MM.1S (cell line): ENCODE data around the gene GSKIP.
"Not testable (repeated sequence)": the region's sequence is repeated elsewhere in the genome, so short reads cannot be mapped to it uniquely, and the experiment has no call there.

Source experiments
- DNase-seq: peaks from one replicate; pipeline ENCODE4 v3.0.0-alpha.2; 2015
- H2AFZ ChIP-seq: fragments of 300-600 bp; sonication (generic); 2 replicates; pipeline ENCODE4 v1.6.0; 2016; ENCODE audit warnings: antibody characterized with exemption, low read length
- H3F3A ChIP-seq: fragments of 300-600 bp; sonication (generic); 2 replicates; pipeline ENCODE4 v1.6.1; 2016; ENCODE audit warnings: mild to moderate bottlenecking, antibody characterized with exemption, low read length, moderate library complexity, mixed read lengths; ENCODE audit not compliant: insufficient read depth
- H3K27ac ChIP-seq: fragments of 300-600 bp; sonication (generic); 2 replicates; pipeline ENCODE4 v1.5.1; 2016; ENCODE audit warnings: mild to moderate bottlenecking, low read length
- H3K27me3 ChIP-seq: fragments of 300-600 bp; sonication (generic); replicated peaks from 2 replicates; pipeline ENCODE4 v1.6.0; 2016; ENCODE audit warnings: low read length; ENCODE audit not compliant: insufficient read depth
- H3K36me3 ChIP-seq: fragments of 300-600 bp; sonication (generic); replicated peaks from 2 replicates; pipeline ENCODE4 v1.6.1; 2016; ENCODE audit warnings: mild to moderate bottlenecking, low read length, mixed read lengths; ENCODE audit not compliant: insufficient read depth
- H3K4me1 ChIP-seq: fragments of 300-600 bp; sonication (generic); 2 replicates; pipeline ENCODE4 v1.6.1; 2016; ENCODE audit warnings: low read length, mixed read lengths
- H3K4me2 ChIP-seq: fragments of 300-600 bp; sonication (generic); 2 replicates; pipeline ENCODE4 v1.6.0; 2016; ENCODE audit warnings: low read depth, low read length
- H3K4me3 ChIP-seq: fragments of 300-600 bp; sonication (generic); 2 replicates; pipeline ENCODE4 v1.5.1; 2016; ENCODE audit warnings: low read length, mixed read lengths
- H3K79me2 ChIP-seq: fragments of 300-600 bp; sonication (generic); 2 replicates; pipeline ENCODE4 v1.6.1; 2016; ENCODE audit warnings: mixed run types, low read length, mixed read lengths
- H3K9ac ChIP-seq: fragments of 300-600 bp; sonication (generic); 2 replicates; pipeline ENCODE4 v1.6.1; 2016; ENCODE audit warnings: low read length, mixed read lengths
- H3K9me2 ChIP-seq: fragments of 300-600 bp; sonication (generic); replicated peaks from 2 replicates; pipeline ENCODE4 v1.6.1; 2016; ENCODE audit warnings: mild to moderate bottlenecking, low read length, mixed read lengths; ENCODE audit not compliant: insufficient read depth
- H3K9me3 ChIP-seq: fragments of 300-600 bp; sonication (generic); replicated peaks from 2 replicates; pipeline ENCODE4 v1.6.1; 2016; ENCODE audit warnings: mild to moderate bottlenecking, low read length, mixed read lengths; ENCODE audit not compliant: insufficient read depth
- H4K20me1 ChIP-seq: fragments of 300-600 bp; sonication (generic); 2 replicates; pipeline ENCODE4 v1.6.1; 2016; ENCODE audit warnings: mild to moderate bottlenecking, low read length, moderate library complexity, mixed read lengths; ENCODE audit not compliant: insufficient read depth
- CTCF ChIP-seq: fragments of 300-600 bp; sonication (generic); IDR thresholded peaks from 2 replicates; pipeline ENCODE4 v1.5.1; 2016; ENCODE audit warnings: antibody characterized with exemption, low read length, mixed read lengths
- EZH2 ChIP-seq: fragments of 300-600 bp; sonication (generic); optimal IDR thresholded peaks from 2 replicates; pipeline ENCODE3; 2017; ENCODE audit warnings: low read depth, mild to moderate bottlenecking, antibody characterized with exemption, low read length, mixed read lengths
- EZH2phosphoT487 ChIP-seq: fragments of 300-600 bp; sonication (generic); IDR thresholded peaks from 2 replicates; pipeline ENCODE4 v1.6.1; 2018; ENCODE audit warnings: antibody characterized with exemption, low read length

GSKIP gene

DNA sequence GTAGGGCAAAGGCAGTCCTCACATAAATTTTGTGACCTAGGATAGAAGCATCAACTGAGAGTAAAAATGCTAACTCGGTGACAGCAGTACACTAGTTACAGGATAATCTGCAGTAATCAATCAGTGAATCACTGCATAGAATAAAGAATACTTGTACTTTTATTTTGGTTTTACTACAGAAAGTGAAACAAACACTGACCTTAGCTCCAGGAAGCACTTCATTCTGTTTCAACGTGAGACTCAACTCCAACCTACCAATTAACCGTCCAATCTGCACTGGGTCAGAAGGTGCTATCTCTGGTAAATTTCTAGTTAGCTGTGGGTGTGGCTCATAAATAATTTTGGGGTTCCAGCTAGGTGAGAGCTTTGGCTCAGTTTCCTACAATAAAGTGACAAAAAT, 22.0 kb upstream of the GSKIP start:
- Histone ChIP-seq H4K20me1 (no peaks in the 10 kb centered on the region), H3K36me3 (no peaks in the 10 kb centered on the region), H3F3A (no peaks in the 10 kb centered on the region), H3K9me3 (no peaks in the 10 kb centered on the region), H3K4me3 (no peak overlapping the region), H3K27me3 (no peaks in the 10 kb centered on the region), H3K79me2 (no peaks in the 10 kb centered on the region), H2AFZ (no peak overlapping the region), H3K9me2 (no peaks in the 10 kb centered on the region), H3K9ac (no peak overlapping the region), H3K4me1 (no peaks in the 10 kb centered on the region), H3K27ac (no peak overlapping the region), H3K4me2 (no peak overlapping the region)
- DNase-seq = no peak
- TF ChIP-seq CTCF (no peak), EZH2phosphoT487 (no peak), EZH2 (no peak)

DNA sequence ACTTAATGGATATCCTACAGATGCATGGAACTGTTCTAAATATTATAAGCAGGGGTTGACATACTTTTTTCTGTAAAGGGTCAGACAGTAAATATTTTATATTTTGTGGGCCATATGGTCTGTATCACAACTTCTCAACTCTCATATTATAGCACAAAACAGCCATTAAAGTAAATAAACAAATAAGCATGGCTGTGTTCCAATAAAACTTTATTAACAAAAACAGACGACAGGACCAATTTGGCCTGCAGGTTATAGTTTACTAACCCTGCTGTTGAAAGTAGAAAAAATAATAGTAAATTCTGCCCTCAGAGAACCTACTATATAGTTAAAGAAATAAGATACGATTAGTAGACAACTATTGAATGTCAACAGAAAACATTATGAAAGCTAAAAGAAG, 17.7 kb upstream of the GSKIP start:
- Histone ChIP-seq H3K4me1 (no peaks in the 10 kb centered on the region), H3K9me3 (no peaks in the 10 kb centered on the region), H3K4me2 (no peak overlapping the region), H3K27ac (no peak overlapping the region), H4K20me1 (no peaks in the 10 kb centered on the region), H3K36me3 (no peaks in the 10 kb centered on the region), H3K79me2 (no peaks in the 10 kb centered on the region), H2AFZ (no peak overlapping the region), H3K9me2 (no peaks in the 10 kb centered on the region), H3K9ac (no peak overlapping the region), H3F3A (no peaks in the 10 kb centered on the region), H3K4me3 (no peak overlapping the region), H3K27me3 (no peaks in the 10 kb centered on the region)
- no peak for TF ChIP-seq EZH2phosphoT487
- no peak for TF ChIP-seq CTCF
- DNase-seq = no peak

GRCh38 chr14:96347957-96348356, 15.4 kb upstream of the GSKIP start:
- H3K79me2 ChIP-seq, H4K20me1 ChIP-seq, H3F3A ChIP-seq, H3K4me1 ChIP-seq, H3K9me3 ChIP-seq, DNase-seq, H3K9me2 ChIP-seq, H2AFZ ChIP-seq, H3K4me3 ChIP-seq, H3K36me3 ChIP-seq, H3K27ac ChIP-seq, H3K27me3 ChIP-seq, H3K9ac ChIP-seq, H3K4me2 ChIP-seq: not testable (repeated sequence)

GRCh38 chr14:96349286-96350075, 13.8 kb upstream of the GSKIP start:
- Histone ChIP-seq H3K4me1 (no peaks in the 10 kb centered on the region), H3K27me3 (no peaks in the 10 kb centered on the region), H3K4me3 (no peak overlapping the region), H3K9ac (no peak overlapping the region), H3K9me2 (no peaks in the 10 kb centered on the region), H2AFZ (no peak overlapping the region), H3K4me2 (no peak overlapping the region), H4K20me1 (no peaks in the 10 kb centered on the region), H3K79me2 (no peaks in the 10 kb centered on the region), H3K27ac (no peak overlapping the region), H3K9me3 (no peaks in the 10 kb centered on the region), H3K36me3 (no peaks in the 10 kb centered on the region), H3F3A (no peaks in the 10 kb centered on the region)
- DNase-seq = no peak
- TF ChIP-seq EZH2 (no peak), EZH2phosphoT487 (no peak), CTCF (no peak)
